GM12864 (cell line): ENCODE data around the gene FAM107B.
"Not testable (repeated sequence)": the region's sequence is repeated elsewhere in the genome, so short reads cannot be mapped to it uniquely, and the experiment has no call there.

Source experiments
- DNase-seq: peaks from one replicate; pipeline ENCODE4 v3.0.0-alpha.2; 2011; ENCODE audit warnings: low read depth
- H3K4me3 ChIP-seq: 2 replicates; pipeline ENCODE4 v1.5.1; 2011; ENCODE audit warnings: mild to moderate bottlenecking, low read depth, low read length, control low read depth
- CTCF ChIP-seq: IDR thresholded peaks from 2 replicates; pipeline ENCODE4 v1.5.1; 2011; ENCODE audit warnings: low read depth, mild to moderate bottlenecking, moderate library complexity, low read length, control low read depth, inconsistent platforms; ENCODE audit errors: missing control alignments

FAM107B gene

DNA sequence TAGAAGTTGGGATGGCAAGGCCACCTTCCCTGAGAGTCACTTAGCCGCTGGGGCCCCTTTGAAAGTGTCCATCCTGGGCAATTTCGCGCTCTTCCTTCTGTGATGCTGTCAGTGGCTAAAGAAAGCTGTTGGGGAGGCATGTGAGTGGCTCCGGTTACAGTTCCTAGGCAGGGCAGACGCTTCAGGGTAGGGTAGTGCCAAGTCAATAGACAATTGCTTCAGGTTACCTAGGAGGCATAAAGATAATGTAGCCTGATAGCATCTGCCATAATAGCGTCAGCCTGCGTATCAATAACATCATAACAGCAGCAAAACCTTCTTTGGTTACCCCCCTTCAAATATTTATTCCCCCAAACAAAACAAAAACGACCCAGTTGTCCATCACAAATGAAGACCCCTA is at the start of gene FAM107B:
TSS of gene FAM107B (minus strand) at position 101 of the 400 bp plus-strand sequence. CDS start 234 bp downstream, outside the sequence.
- H3K4me3 ChIP-seq, result no peak within 1 kb of the TSS
- no peak for DNase-seq
- TF ChIP-seq CTCF, result no peak

DNA sequence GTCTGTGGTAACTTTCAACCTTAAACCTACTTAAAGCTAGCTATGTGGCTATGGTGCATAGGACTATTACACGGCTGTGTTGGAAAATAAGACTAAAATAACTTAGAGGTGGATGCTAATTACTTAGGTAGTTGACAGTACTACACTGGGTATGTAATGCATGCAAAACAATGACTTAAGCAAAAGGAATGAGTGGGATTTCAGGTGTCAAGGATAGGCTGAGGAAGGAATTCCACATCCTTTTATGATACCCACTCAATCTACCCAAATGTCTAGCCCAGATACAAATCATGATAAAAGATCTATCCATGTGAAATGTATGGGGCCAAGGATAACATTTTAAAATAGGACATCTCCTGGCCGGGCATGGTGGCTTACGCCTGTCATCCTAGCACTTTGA is 49.3 kb upstream of the FAM107B start:
- DNase-seq, result no peak
- TF ChIP-seq CTCF, result no peak
- no peak overlapping the region for H3K4me3 ChIP-seq

GRCh38 chr10:14822879-14823755 is 48.4 kb upstream of the FAM107B start:
- peak; percentile 68 for TF ChIP-seq CTCF
- no peak overlapping the region for H3K4me3 ChIP-seq
- no peak for DNase-seq

DNA sequence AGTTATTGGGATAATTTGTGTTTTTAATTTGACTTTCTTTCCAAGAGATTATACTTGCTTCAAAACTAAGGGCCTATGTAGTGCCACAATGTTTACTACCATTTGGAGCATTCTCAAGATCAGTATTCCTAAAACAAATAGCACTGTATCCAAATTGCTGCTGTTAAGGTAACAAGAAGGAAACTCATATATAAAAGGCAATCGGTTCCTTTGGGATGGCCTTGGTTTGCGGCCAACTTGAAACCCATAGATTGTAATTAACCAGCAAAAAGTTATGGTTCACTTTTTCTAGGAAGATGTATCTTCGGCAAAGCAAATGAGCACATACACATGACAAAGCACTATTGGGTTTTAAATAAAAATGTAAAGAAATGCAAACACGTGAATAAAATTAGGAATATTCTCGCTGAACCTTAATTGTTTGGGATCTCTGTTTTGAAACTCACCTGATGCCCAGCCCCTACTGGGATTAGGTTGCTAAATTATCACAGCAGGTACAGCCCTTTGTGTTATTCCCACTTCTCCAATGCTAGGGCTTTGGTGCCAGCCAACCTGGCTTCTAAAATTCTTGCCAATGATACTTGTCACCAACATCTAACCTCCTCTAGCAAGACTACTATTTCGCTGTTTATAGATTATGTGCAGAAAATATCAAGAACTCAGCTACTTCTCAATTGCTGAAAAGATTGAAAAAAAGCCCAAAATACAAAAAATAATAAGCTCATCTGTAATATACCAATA is 47.1 kb upstream of the FAM107B start:
- DNase-seq, result no peak
- no peak overlapping the region for H3K4me3 ChIP-seq
- no peak for TF ChIP-seq CTCF

DNA sequence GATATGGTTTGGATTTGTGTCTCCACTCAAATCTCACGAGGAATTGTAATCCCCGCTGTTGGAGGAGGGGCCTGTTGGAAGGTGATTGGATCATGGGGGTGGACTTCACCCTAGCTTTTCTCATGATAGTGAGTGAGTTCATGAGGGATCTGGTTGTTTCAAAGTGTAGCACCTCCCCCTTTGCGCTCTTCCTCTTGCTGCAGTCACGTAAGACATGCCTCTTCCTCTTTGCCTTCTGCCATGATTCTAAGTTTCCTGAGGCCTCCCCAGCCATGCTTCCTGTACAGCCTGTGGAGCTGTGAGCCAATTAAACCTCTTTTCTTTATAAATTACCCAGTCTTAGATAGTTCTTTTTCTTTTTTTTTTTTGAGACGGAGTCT is 46.1 kb upstream of the FAM107B start:
- no peak for TF ChIP-seq CTCF
- H3K4me3 ChIP-seq, result no peak overlapping the region
- DNase-seq, result no peak

- DNase-seq, result no peak
- no peak for TF ChIP-seq CTCF
- H3K4me3 ChIP-seq, result no peak overlapping the region
These were observed 45.5 kb upstream of the FAM107B start for GRCh38 chr10:14820010-14820774.

DNA sequence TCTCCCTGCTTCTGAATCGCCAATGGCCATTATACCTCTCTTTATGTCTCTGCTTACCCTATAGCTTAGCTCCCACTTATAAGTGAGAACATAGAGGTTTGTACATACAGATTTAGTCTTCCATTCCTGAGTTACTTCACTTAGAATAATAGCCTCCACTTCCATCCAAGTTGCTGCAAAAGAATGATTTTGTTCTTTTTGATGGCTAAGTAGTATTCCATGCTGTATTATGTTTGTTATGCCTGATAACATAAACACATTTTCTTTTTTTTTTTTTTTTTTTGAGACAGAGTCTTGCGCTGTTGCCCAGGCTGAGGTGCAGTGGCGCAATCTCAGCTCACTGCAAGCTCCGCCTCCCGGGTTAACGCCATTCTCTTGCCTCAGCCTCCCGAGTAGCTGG is 42.0 kb upstream of the FAM107B start:
- not testable (repeated sequence) for H3K4me3 ChIP-seq, DNase-seq
